ENCODE results near the gene PIK3R1.

PIK3R1 gene

GRCh38 chr5:68279984-68280383, 64.4 kb downstream of the PIK3R1 start:
- no peak overlapping the region for H3K9ac ChIP-seq (ENCODE audit: low read length)
- peaks cover 2% of the 10 kb centered on the region for H3K4me1 ChIP-seq (ENCODE audit: low read length)
- no peak overlapping the region for H3K4me3 ChIP-seq (ENCODE audit: low read length)
- H2AFZ ChIP-seq (ENCODE audit: low read depth, low read length): no peak overlapping the region
- H3K36me3 ChIP-seq (replicated peaks; ENCODE audit: low read depth, low read length): peaks cover 6% of the 10 kb centered on the region
- H3K27ac ChIP-seq (ENCODE audit: low read length): no peak overlapping the region
- H3K27me3 ChIP-seq (ENCODE audit: low read depth, low read length): no peaks in the 10 kb centered on the region
- H3K4me2 ChIP-seq (ENCODE audit: low read length): no peak overlapping the region
- no peaks in the 10 kb centered on the region for H3K9me3 ChIP-seq (ENCODE audit: insufficient read depth, low read length)
- H3K79me2 ChIP-seq (ENCODE audit: low read length): no peaks in the 10 kb centered on the region
- no peak for TF ChIP-seq EZH2phosphoT487 (IDR thresholded peaks at IDR 0.05; ENCODE audit: low read depth)
- TF ChIP-seq, protein P1, sequence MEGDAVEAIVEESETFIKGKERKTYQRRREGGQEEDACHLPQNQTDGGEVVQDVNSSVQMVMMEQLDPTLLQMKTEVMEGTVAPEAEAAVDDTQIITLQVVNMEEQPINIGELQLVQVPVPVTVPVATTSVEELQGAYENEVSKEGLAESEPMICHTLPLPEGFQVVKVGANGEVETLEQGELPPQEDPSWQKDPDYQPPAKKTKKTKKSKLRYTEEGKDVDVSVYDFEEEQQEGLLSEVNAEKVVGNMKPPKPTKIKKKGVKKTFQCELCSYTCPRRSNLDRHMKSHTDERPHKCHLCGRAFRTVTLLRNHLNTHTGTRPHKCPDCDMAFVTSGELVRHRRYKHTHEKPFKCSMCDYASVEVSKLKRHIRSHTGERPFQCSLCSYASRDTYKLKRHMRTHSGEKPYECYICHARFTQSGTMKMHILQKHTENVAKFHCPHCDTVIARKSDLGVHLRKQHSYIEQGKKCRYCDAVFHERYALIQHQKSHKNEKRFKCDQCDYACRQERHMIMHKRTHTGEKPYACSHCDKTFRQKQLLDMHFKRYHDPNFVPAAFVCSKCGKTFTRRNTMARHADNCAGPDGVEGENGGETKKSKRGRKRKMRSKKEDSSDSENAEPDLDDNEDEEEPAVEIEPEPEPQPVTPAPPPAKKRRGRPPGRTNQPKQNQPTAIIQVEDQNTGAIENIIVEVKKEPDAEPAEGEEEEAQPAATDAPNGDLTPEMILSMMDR (IDR thresholded peaks at IDR 0.05; ENCODE audit: low read depth, low read length): no peak
- no peaks in the 10 kb centered on the region for H4K20me1 ChIP-seq (ENCODE audit: insufficient read depth, low read length)

DNA sequence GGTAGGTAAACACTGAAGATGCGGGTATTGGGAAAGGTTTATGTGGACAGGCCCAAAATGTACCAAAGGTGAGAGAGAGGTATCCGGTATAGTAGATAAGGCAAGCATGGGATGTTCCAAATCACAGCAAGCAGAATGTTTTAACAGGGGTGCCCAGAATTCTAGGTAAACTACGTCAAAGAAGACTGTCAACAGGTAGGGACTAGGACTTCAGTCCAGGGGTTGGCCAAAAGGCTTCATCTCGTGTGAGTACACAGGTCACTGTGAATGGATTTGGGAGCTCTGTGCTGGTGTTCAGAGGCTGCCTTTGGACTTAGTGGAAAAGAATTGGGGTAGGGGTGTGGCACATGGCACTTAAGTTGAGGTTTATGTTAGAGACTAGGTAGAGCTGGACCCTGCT, 66.4 kb downstream of the PIK3R1 start:
- no peak overlapping the region for H3K4me2 ChIP-seq (ENCODE audit: low read length)
- no peak overlapping the region for H3K27ac ChIP-seq (ENCODE audit: low read length)
- H3K27me3 ChIP-seq (ENCODE audit: low read depth, low read length): no peaks in the 10 kb centered on the region
- no peak overlapping the region for H3K4me3 ChIP-seq (ENCODE audit: low read length)
- no peak for TF ChIP-seq EZH2phosphoT487 (IDR thresholded peaks at IDR 0.05; ENCODE audit: low read depth)
- TF ChIP-seq, protein P1 (IDR thresholded peaks at IDR 0.05; ENCODE audit: low read depth, low read length): no peak
- no peak overlapping the region for H2AFZ ChIP-seq (ENCODE audit: low read depth, low read length)
- H3K9me3 ChIP-seq (ENCODE audit: insufficient read depth, low read length): no peaks in the 10 kb centered on the region
- H3K9ac ChIP-seq (ENCODE audit: low read length): no peak overlapping the region
- H4K20me1 ChIP-seq (ENCODE audit: insufficient read depth, low read length): no peaks in the 10 kb centered on the region
- H3K79me2 ChIP-seq (ENCODE audit: low read length): no peaks in the 10 kb centered on the region
- no peaks in the 10 kb centered on the region for H3K4me1 ChIP-seq (ENCODE audit: low read length)
- peaks cover 6% of the 10 kb centered on the region for H3K36me3 ChIP-seq (replicated peaks; ENCODE audit: low read depth, low read length)

GRCh38 chr5:68283766-68284165, 68.2 kb downstream of the PIK3R1 start:
- TF ChIP-seq, protein P1 (IDR thresholded peaks at IDR 0.05; ENCODE audit: low read depth, low read length): no peak
- no peak for TF ChIP-seq EZH2phosphoT487 (IDR thresholded peaks at IDR 0.05; ENCODE audit: low read depth)
- H3K9ac ChIP-seq (ENCODE audit: low read length): no peak overlapping the region
- no peak overlapping the region for H3K27ac ChIP-seq (ENCODE audit: low read length)
- H3K4me1 ChIP-seq (ENCODE audit: low read length): peaks cover 4% of the 10 kb centered on the region; the same call in 1 of the 2 replicates
- H3K36me3 ChIP-seq (replicated peaks; ENCODE audit: low read depth, low read length): peaks cover 6% of the 10 kb centered on the region
- H3K27me3 ChIP-seq (ENCODE audit: low read depth, low read length): no peaks in the 10 kb centered on the region
- 0 out of 2 replicates have a peak, but pooled peaks cover 3% of the 10 kb centered on the region for H4K20me1 ChIP-seq (ENCODE audit: insufficient read depth, low read length)
- no peak overlapping the region for H3K4me3 ChIP-seq (ENCODE audit: low read length)
- H3K79me2 ChIP-seq (ENCODE audit: low read length): no peaks in the 10 kb centered on the region; the same call in 1 of the 2 replicates
- H3K4me2 ChIP-seq (ENCODE audit: low read length): no peak overlapping the region
- no peak overlapping the region for H2AFZ ChIP-seq (ENCODE audit: low read depth, low read length)
- H3K9me3 ChIP-seq (ENCODE audit: insufficient read depth, low read length): no peaks in the 10 kb centered on the region

GRCh38 chr5:68285075-68285840, 69.7 kb downstream of the PIK3R1 start:
- Histone ChIP-seq H3K9me3 (ENCODE audit: insufficient read depth, low read length) (no peaks in the 10 kb centered on the region), H3K27me3 (ENCODE audit: low read depth, low read length) (no peaks in the 10 kb centered on the region), H3K27ac (ENCODE audit: low read length) (no peak overlapping the region), H3K79me2 (ENCODE audit: low read length) (no peaks in the 10 kb centered on the region; the same call in 1 of the 2 replicates), H2AFZ (ENCODE audit: low read depth, low read length) (no peak overlapping the region), H3K4me2 (ENCODE audit: low read length) (no peak overlapping the region), H3K36me3 (replicated peaks; ENCODE audit: low read depth, low read length) (peaks cover 3% of the 10 kb centered on the region), H3K9ac (ENCODE audit: low read length) (no peak overlapping the region), H3K4me3 (ENCODE audit: low read length) (no peak overlapping the region), H3K4me1 (ENCODE audit: low read length) (peaks cover 9% of the 10 kb centered on the region), H4K20me1 (ENCODE audit: insufficient read depth, low read length) (0 out of 2 replicates have a peak, but pooled peaks cover 3% of the 10 kb centered on the region)
- TF ChIP-seq EZH2phosphoT487 (IDR thresholded peaks at IDR 0.05; ENCODE audit: low read depth): no peak
- TF ChIP-seq, protein P1 (IDR thresholded peaks at IDR 0.05; ENCODE audit: low read depth, low read length): no peak
